Liver (tissue), 3 donors: ENCODE measurements around the gene GLI2.

Experiments used
- ATF3 ChIP-seq: IDR thresholded peaks from 2 replicates; pipeline ENCODE4 v1.6.1; 2016; ENCODE audit warnings: antibody characterized with exemption
- CTCF ChIP-seq: fragments of 150-350 bp; IDR thresholded peaks from 2 replicates; pipeline ENCODE4 v1.5.1; 2017; ENCODE audit warnings: improper control_type of control experiment, low read depth, low read length; ENCODE audit not compliant: missing input control
- GABPA ChIP-seq, 2 donors: IDR thresholded peaks in 1 of 2; conservative IDR thresholded peaks in 1 of 2; 2 replicates each; pipeline ENCODE4 v1.6.1; 2016; ENCODE audit warnings: antibody characterized with exemption in 2 of 2, mild to moderate bottlenecking in 1 of 2, moderate library complexity in 1 of 2
- JUND ChIP-seq, 2 donors: IDR thresholded peaks; 2 replicates each; pipeline ENCODE4 v1.6.1; 2016; ENCODE audit warnings: antibody characterized with exemption in 2 of 2
- RAD21 ChIP-seq, 2 donors: IDR thresholded peaks; 2 replicates each; pipeline ENCODE4 v1.6.1; 2016; ENCODE audit warnings: antibody characterized with exemption in 2 of 2, mild to moderate bottlenecking in 2 of 2
- REST ChIP-seq: IDR thresholded peaks from 2 replicates; pipeline ENCODE4 v1.6.1; 2016; ENCODE audit warnings: antibody characterized with exemption, mild to moderate bottlenecking
- SP1 ChIP-seq: IDR thresholded peaks from 2 replicates; pipeline ENCODE4 v1.6.1; 2018; ENCODE audit warnings: antibody characterized with exemption, mild to moderate bottlenecking
- TAF1 ChIP-seq: conservative IDR thresholded peaks from 2 replicates; pipeline ENCODE4 v1.6.1; 2016; ENCODE audit warnings: antibody characterized with exemption, mild to moderate bottlenecking
- YY1 ChIP-seq: IDR thresholded peaks from 2 replicates; pipeline ENCODE4 v1.6.1; 2016; ENCODE audit warnings: antibody characterized with exemption, mild to moderate bottlenecking
- donor health status: healthy.
- donor health status: healthy.

- no peak for TF ChIP-seq CTCF
- TF ChIP-seq REST: no peak
- TF ChIP-seq JUND (IDR thresholded peaks at IDR 0.05): no peak
- TF ChIP-seq RAD21 (IDR thresholded peaks at IDR 0.05): no peak
- TF ChIP-seq SP1: no peak
- TF ChIP-seq YY1: no peak
- TF ChIP-seq ATF3: no peak
- TF ChIP-seq TAF1: no peak
- no peak for TF ChIP-seq GABPA (IDR thresholded peaks at IDR 0.05 in 1 of 2, conservative IDR thresholded peaks at IDR 0.05 in 1 of 2)
Observed at GRCh38 chr2:120769787-120770120, 34.1 kb downstream of the GLI2 start.
